ENCODE measurements around the gene CIT.
A peak's percentile ranks its signal among the peaks of the same experiment; 100 is the strongest.
"Not testable (repeated sequence)": the region's sequence is repeated elsewhere in the genome, so short reads cannot be mapped to it uniquely, and the experiment has no call there.

CIT gene

GRCh38 chr12:119673634-119674033, 203.5 kb downstream of the CIT start:
- DNase-seq: no peak

- DNase-seq: peak; percentile 89
These were observed 204.9 kb downstream of the CIT start for GRCh38 chr12:119672194-119672593.

- peak; percentile 41 for DNase-seq
These were observed 206.1 kb downstream of the CIT start for GRCh38 chr12:119671070-119671469.

- peak; percentile 43 for DNase-seq
These were observed 207.2 kb downstream of the CIT start for GRCh38 chr12:119669744-119670472.

GRCh38 chr12:119668324-119668841, 208.7 kb downstream of the CIT start:
- DNase-seq: peak; percentile 32

GRCh38 chr12:119667577-119668323, 209.4 kb downstream of the CIT start, which contains the start of gene PRKAB1:
Gene PRKAB1, plus strand, starts transcription at chr12:119668133. Its CDS starts 112 bp downstream, at chr12:119668245.
- peak; percentile 98 for DNase-seq

GRCh38 chr12:119666900-119667576, 210.1 kb downstream of the CIT start:
- no peak for DNase-seq

- peak; percentile 46 for DNase-seq
These were observed 210.8 kb downstream of the CIT start for GRCh38 chr12:119666226-119666795.

- peak; percentile 100 for DNase-seq
These were observed 211.8 kb downstream of the CIT start for GRCh38 chr12:119665164-119665929.

- peak; percentile 17 for DNase-seq
These were observed 212.5 kb downstream of the CIT start for GRCh38 chr12:119664642-119665041.

GRCh38 chr12:119661882-119662281, 215.2 kb downstream of the CIT start:
- no peak for DNase-seq

GRCh38 chr12:119660076-119660475, 217.0 kb downstream of the CIT start:
- no peak for DNase-seq

GRCh38 chr12:119659289-119659897, 217.7 kb downstream of the CIT start:
- DNase-seq: peak; percentile 79

- peak; percentile 45 for DNase-seq
These were observed 219.0 kb downstream of the CIT start for GRCh38 chr12:119658166-119658565.

- DNase-seq: not testable (repeated sequence)
These were observed 220.1 kb downstream of the CIT start for GRCh38 chr12:119657001-119657400.

GRCh38 chr12:119652665-119653064, 224.5 kb downstream of the CIT start:
- no peak for DNase-seq

GRCh38 chr12:119649202-119649808, 227.8 kb downstream of the CIT start:
- DNase-seq: peak; percentile 51

- no peak for DNase-seq
These were observed 231.5 kb downstream of the CIT start for GRCh38 chr12:119645535-119646059.

GRCh38 chr12:119644930-119645329, 232.2 kb downstream of the CIT start:
- DNase-seq: no peak

- no peak for DNase-seq
These were observed 234.1 kb downstream of the CIT start for GRCh38 chr12:119642986-119643385.
